MM.1S (cell line): Measurements from ENCODE around the gene CCDC85B.

Experiments
- DNase-seq: peaks from one replicate; pipeline ENCODE4 v3.0.0-alpha.2; 2015
- H2AFZ ChIP-seq: fragments of 300-600 bp; sonication (generic); 2 replicates; pipeline ENCODE4 v1.6.0; 2016; ENCODE audit warnings: antibody characterized with exemption, low read length
- H3F3A ChIP-seq: fragments of 300-600 bp; sonication (generic); 2 replicates; pipeline ENCODE4 v1.6.1; 2016; ENCODE audit warnings: mild to moderate bottlenecking, antibody characterized with exemption, low read length, moderate library complexity, mixed read lengths; ENCODE audit not compliant: insufficient read depth
- H3K27ac ChIP-seq: fragments of 300-600 bp; sonication (generic); 2 replicates; pipeline ENCODE4 v1.5.1; 2016; ENCODE audit warnings: mild to moderate bottlenecking, low read length
- H3K27me3 ChIP-seq: fragments of 300-600 bp; sonication (generic); replicated peaks from 2 replicates; pipeline ENCODE4 v1.6.0; 2016; ENCODE audit warnings: low read length; ENCODE audit not compliant: insufficient read depth
- H3K36me3 ChIP-seq: fragments of 300-600 bp; sonication (generic); replicated peaks from 2 replicates; pipeline ENCODE4 v1.6.1; 2016; ENCODE audit warnings: mild to moderate bottlenecking, low read length, mixed read lengths; ENCODE audit not compliant: insufficient read depth
- H3K4me1 ChIP-seq: fragments of 300-600 bp; sonication (generic); 2 replicates; pipeline ENCODE4 v1.6.1; 2016; ENCODE audit warnings: low read length, mixed read lengths
- H3K4me2 ChIP-seq: fragments of 300-600 bp; sonication (generic); 2 replicates; pipeline ENCODE4 v1.6.0; 2016; ENCODE audit warnings: low read depth, low read length
- H3K4me3 ChIP-seq: fragments of 300-600 bp; sonication (generic); 2 replicates; pipeline ENCODE4 v1.5.1; 2016; ENCODE audit warnings: low read length, mixed read lengths
- H3K79me2 ChIP-seq: fragments of 300-600 bp; sonication (generic); 2 replicates; pipeline ENCODE4 v1.6.1; 2016; ENCODE audit warnings: mixed run types, low read length, mixed read lengths
- H3K9ac ChIP-seq: fragments of 300-600 bp; sonication (generic); 2 replicates; pipeline ENCODE4 v1.6.1; 2016; ENCODE audit warnings: low read length, mixed read lengths
- H3K9me2 ChIP-seq: fragments of 300-600 bp; sonication (generic); replicated peaks from 2 replicates; pipeline ENCODE4 v1.6.1; 2016; ENCODE audit warnings: mild to moderate bottlenecking, low read length, mixed read lengths; ENCODE audit not compliant: insufficient read depth
- H3K9me3 ChIP-seq: fragments of 300-600 bp; sonication (generic); replicated peaks from 2 replicates; pipeline ENCODE4 v1.6.1; 2016; ENCODE audit warnings: mild to moderate bottlenecking, low read length, mixed read lengths; ENCODE audit not compliant: insufficient read depth
- H4K20me1 ChIP-seq: fragments of 300-600 bp; sonication (generic); 2 replicates; pipeline ENCODE4 v1.6.1; 2016; ENCODE audit warnings: mild to moderate bottlenecking, low read length, moderate library complexity, mixed read lengths; ENCODE audit not compliant: insufficient read depth
- CTCF ChIP-seq: fragments of 300-600 bp; sonication (generic); IDR thresholded peaks from 2 replicates; pipeline ENCODE4 v1.5.1; 2016; ENCODE audit warnings: antibody characterized with exemption, low read length, mixed read lengths
- EZH2 ChIP-seq: fragments of 300-600 bp; sonication (generic); optimal IDR thresholded peaks from 2 replicates; pipeline ENCODE3; 2017; ENCODE audit warnings: low read depth, mild to moderate bottlenecking, antibody characterized with exemption, low read length, mixed read lengths
- EZH2phosphoT487 ChIP-seq: fragments of 300-600 bp; sonication (generic); IDR thresholded peaks from 2 replicates; pipeline ENCODE4 v1.6.1; 2018; ENCODE audit warnings: antibody characterized with exemption, low read length

The CCDC85B gene

DNA sequence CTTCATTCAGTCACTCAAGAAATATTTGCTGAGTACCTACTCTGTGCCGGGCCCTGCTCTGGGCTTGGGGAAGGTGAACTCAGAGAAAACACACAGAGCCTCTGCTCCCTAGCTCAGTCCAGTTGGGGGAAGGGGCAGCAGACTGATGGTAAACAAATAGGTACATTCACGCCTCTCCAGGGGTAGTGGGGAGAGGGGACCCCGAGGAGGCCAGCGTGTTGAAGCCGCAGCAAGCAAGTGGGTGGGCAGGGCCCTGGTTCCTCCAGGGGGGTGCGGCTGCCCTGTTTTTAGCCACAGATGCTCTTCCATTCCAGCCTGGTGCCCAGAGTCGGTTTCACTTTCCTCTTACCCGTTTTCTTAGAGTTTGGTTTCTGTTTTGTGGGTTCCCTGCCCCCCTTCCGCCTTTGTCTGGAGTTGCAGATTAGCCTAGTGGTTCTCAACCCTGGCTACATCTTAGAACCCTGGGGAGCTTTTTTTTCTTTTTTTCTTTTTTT is 37.5 kb downstream of the CCDC85B start:
- peak overlapping the region; percentile 71 for H3K4me2 ChIP-seq
- peak overlapping the region; percentile 37; the same call in 1 of the 2 replicates for H3K4me3 ChIP-seq
- H4K20me1 ChIP-seq: no peaks in the 10 kb centered on the region
- H3F3A ChIP-seq: peaks cover 18% of the 10 kb centered on the region
- TF ChIP-seq EZH2 (no peak), CTCF (no peak), EZH2phosphoT487 (no peak)
- no peaks in the 10 kb centered on the region for H3K36me3 ChIP-seq
- H3K9me2 ChIP-seq: no peaks in the 10 kb centered on the region
- H3K9ac ChIP-seq: peak overlapping the region; percentile 41; the same call in 1 of the 2 replicates
- H3K4me1 ChIP-seq: peaks cover 21% of the 10 kb centered on the region
- H3K9me3 ChIP-seq: no peaks in the 10 kb centered on the region
- no peaks in the 10 kb centered on the region for H3K27me3 ChIP-seq
- peak overlapping the region; percentile 60 for H2AFZ ChIP-seq
- H3K79me2 ChIP-seq: no peaks in the 10 kb centered on the region
- H3K27ac ChIP-seq: peak overlapping the region; percentile 72
- DNase-seq: peak; percentile 94

DNA sequence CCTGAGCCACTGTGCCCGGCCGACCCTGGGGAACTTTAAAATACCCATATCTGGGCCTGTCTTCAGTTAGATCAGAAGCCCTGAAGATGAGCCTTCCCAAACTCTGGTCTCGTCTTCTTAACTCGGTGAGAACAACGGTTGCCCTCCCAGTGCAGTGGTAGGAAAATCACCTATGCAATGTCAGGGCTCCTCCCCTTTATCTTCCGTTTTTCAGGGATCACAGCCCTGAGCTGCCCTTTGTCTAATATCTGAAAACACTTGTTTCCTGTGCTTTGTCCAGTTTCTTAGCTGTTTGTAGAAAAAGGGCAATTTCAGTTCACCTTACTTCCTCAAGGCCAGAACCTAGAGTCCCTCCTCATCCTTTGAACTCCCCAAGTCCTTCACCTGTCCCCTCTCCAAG is 38.2 kb downstream of the CCDC85B start:
- Histone ChIP-seq H3K27me3 (no peaks in the 10 kb centered on the region), H3K4me1 (peaks cover 21% of the 10 kb centered on the region), H2AFZ (peak overlapping the region; percentile 40), H3K79me2 (no peaks in the 10 kb centered on the region), H3K9ac (peak overlapping the region; percentile 41; the same call in 1 of the 2 replicates), H4K20me1 (no peaks in the 10 kb centered on the region), H3K4me3 (peak overlapping the region; percentile 37), H3K9me3 (no peaks in the 10 kb centered on the region), H3K27ac (peak overlapping the region; percentile 72), H3K36me3 (no peaks in the 10 kb centered on the region), H3K9me2 (no peaks in the 10 kb centered on the region), H3K4me2 (peak overlapping the region; percentile 71), H3F3A (peaks cover 18% of the 10 kb centered on the region)
- TF ChIP-seq EZH2phosphoT487: no peak
- TF ChIP-seq CTCF: no peak
- TF ChIP-seq EZH2: no peak
- peak; percentile 50 for DNase-seq

DNA sequence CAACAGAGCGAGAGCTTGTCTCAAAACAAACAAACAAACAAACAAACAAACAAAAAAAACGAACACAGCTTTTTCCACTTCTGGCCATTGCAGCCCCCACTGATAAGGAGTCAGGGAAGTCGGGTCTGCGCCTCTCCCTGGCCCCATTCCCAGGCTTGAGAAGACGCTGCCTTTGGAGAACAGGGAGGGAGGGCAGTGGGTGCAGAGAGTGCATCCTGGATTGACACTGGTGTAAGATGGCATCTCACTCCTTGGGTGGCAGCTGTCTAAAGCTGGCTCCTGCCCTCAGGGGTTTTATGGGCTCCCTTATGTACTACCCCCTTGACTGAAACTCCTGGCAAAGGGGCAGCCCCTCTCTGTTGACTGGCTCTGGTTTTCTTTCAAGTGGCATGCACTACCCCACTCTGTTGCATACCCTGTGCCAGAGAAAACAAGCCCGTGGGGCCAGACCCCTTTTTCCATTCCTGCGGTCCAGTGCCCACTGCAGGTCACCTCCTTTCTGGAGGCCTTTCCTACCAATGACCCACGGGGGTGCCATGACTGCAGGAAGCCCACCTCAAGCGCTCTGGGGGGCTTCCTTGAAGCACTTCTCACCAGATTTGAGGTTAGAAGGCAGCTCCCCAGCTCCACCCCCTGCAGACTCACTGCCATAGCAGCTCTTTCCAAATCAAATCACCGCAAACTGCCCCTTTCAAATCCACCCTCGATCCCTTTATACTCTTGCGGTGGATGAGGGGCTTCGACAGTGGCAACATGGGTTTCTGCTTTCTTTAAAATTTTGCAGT is 41.5 kb downstream of the CCDC85B start:
- H3K27ac ChIP-seq: no peak overlapping the region
- H3K9ac ChIP-seq: no peak overlapping the region
- no peak overlapping the region for H3K4me3 ChIP-seq
- no peak overlapping the region for H2AFZ ChIP-seq
- H3K4me2 ChIP-seq: no peak overlapping the region
- no peaks in the 10 kb centered on the region for H3K79me2 ChIP-seq
- TF ChIP-seq EZH2: no peak
- no peak for TF ChIP-seq EZH2phosphoT487
- TF ChIP-seq CTCF: 0 out of 2 replicates have a peak, but pooled peaks have one; percentile 4
- no peaks in the 10 kb centered on the region for H3K9me2 ChIP-seq
- peaks cover 21% of the 10 kb centered on the region for H3K4me1 ChIP-seq
- no peaks in the 10 kb centered on the region for H3K9me3 ChIP-seq
- H4K20me1 ChIP-seq: no peaks in the 10 kb centered on the region
- H3F3A ChIP-seq: peaks cover 18% of the 10 kb centered on the region
- H3K27me3 ChIP-seq: no peaks in the 10 kb centered on the region
- no peaks in the 10 kb centered on the region for H3K36me3 ChIP-seq
- no peak for DNase-seq
